ENCODE measurements around the gene LRRC7.

The LRRC7 gene

GRCh38 chr1:69592341-69592740 is 24.6 kb downstream of the LRRC7 start:
- DNase-seq = no peak

- DNase-seq = no peak
Observed at GRCh38 chr1:69595486-69595885, 27.8 kb downstream of the LRRC7 start.

- DNase-seq = no peak
Observed at GRCh38 chr1:69611316-69611715, 43.6 kb downstream of the LRRC7 start.

GRCh38 chr1:69613414-69613813 is 45.7 kb downstream of the LRRC7 start:
- no peak for DNase-seq

- no peak for DNase-seq
Observed at GRCh38 chr1:69638673-69639072, 71.0 kb downstream of the LRRC7 start.

- no peak for DNase-seq
Observed at GRCh38 chr1:69639159-69639558, 71.4 kb downstream of the LRRC7 start.

GRCh38 chr1:69643266-69643665 is 75.5 kb downstream of the LRRC7 start:
- DNase-seq = no peak

- no peak for DNase-seq
Observed at GRCh38 chr1:69645477-69645876, 77.8 kb downstream of the LRRC7 start.

GRCh38 chr1:69648486-69648885 is 80.8 kb downstream of the LRRC7 start:
- no peak for DNase-seq

- DNase-seq = no peak
Observed at GRCh38 chr1:69649383-69649990, 81.8 kb downstream of the LRRC7 start.

- no peak for DNase-seq
Observed at GRCh38 chr1:69650779-69651178, 83.1 kb downstream of the LRRC7 start.

GRCh38 chr1:69651656-69652055 is 83.9 kb downstream of the LRRC7 start:
- no peak for DNase-seq

GRCh38 chr1:69657971-69658370 is 90.2 kb downstream of the LRRC7 start:
- DNase-seq = no peak

GRCh38 chr1:69661686-69662085 is 94.0 kb downstream of the LRRC7 start:
- DNase-seq = no peak

- DNase-seq = no peak
Observed at GRCh38 chr1:69662321-69662720, 94.6 kb downstream of the LRRC7 start.

- DNase-seq = no peak
Observed at GRCh38 chr1:69671363-69672010, 103.8 kb downstream of the LRRC7 start.

- no peak for DNase-seq
Observed at GRCh38 chr1:69673321-69673720, 105.6 kb downstream of the LRRC7 start.

- DNase-seq = no peak
Observed at GRCh38 chr1:69679965-69680364, 112.2 kb downstream of the LRRC7 start.

- no peak for DNase-seq
Observed at GRCh38 chr1:69686367-69686984, 118.8 kb downstream of the LRRC7 start.

- DNase-seq = peak; percentile 22 to 68
Observed at GRCh38 chr1:69688193-69688592, 120.5 kb downstream of the LRRC7 start.

- DNase-seq = no peak
Observed at GRCh38 chr1:69691179-69691578, 123.5 kb downstream of the LRRC7 start.

- no peak for DNase-seq
Observed at GRCh38 chr1:69693921-69694675, 126.4 kb downstream of the LRRC7 start.

- DNase-seq = no peak
Observed at GRCh38 chr1:69697340-69697739, 129.6 kb downstream of the LRRC7 start.

GRCh38 chr1:69700770-69701169 is 133.0 kb downstream of the LRRC7 start:
- no peak for DNase-seq
